ENCODE data around the gene IPO13. TPM values are rescaled to one million over a fixed set of nuclear protein-coding genes. Genes with fewer than 3 reads are reported as not detected.

IPO13 gene
- total RNA-seq, 4 donors from 2014 or later, result 19.3 to 32.4 (median 20.5) TPM

GRCh38 chr1:43993206-43993914 is 46.6 kb downstream of the IPO13 start:
- Histone ChIP-seq H3K36me3 (peaks cover 0 to 14% (median 0%) of the 10 kb centered on the region in 3 donors), H3K9me3 (no peaks in the 10 kb centered on the region), H3K27ac (peak overlapping the region in 1 of 4 donors; percentile 61), H3K4me3 (no peak overlapping the region), H3K4me1 (peaks cover 12 to 50% (median 20%) of the 10 kb centered on the region in 3 donors), H3K27me3 (no peaks in the 10 kb centered on the region)
- TF ChIP-seq POLR2A (IDR thresholded peaks at IDR 0.05), result no peak
- 84 to 87% methylated on average over 9 of the region's 9 CpGs for WGBS, 2 donors
- no peak for DNase-seq
- intact Hi-C loops (cut with DNase I), result no loop called here

GRCh38 chr1:43994071-43994470 is 47.3 kb downstream of the IPO13 start:
- Histone ChIP-seq H3K4me1 (peaks cover 12 to 52% (median 20%) of the 10 kb centered on the region in 3 donors), H3K4me3 (no peak overlapping the region), H3K36me3 (peaks cover 0 to 21% (median 0%) of the 10 kb centered on the region in 3 donors), H3K27ac (peak overlapping the region in 1 of 4 donors; percentile 61), H3K27me3 (no peaks in the 10 kb centered on the region), H3K9me3 (no peaks in the 10 kb centered on the region)
- WGBS, 2 donors, result 36 to 47% methylated on average over 6 to 7 of the region's 7 CpGs
- intact Hi-C loops (cut with DNase I), result no loop called here
- no peak for TF ChIP-seq POLR2A (IDR thresholded peaks at IDR 0.05)
- TF ChIP-seq CTCF (IDR thresholded peaks at IDR 0.05), result no peak
- DNase-seq, result no peak

- Histone ChIP-seq H3K27ac (no peak overlapping the region), H3K4me1 (peaks cover 12 to 56% (median 20%) of the 10 kb centered on the region in 3 donors), H3K4me3 (no peak overlapping the region), H3K9me3 (no peaks in the 10 kb centered on the region), H3K36me3 (peaks cover 0 to 31% (median 0%) of the 10 kb centered on the region in 3 donors), H3K27me3 (no peaks in the 10 kb centered on the region)
- 50 to 78% methylated on average over 3 to 6 of the region's 15 CpGs for WGBS, 2 donors
- intact Hi-C loops (cut with DNase I), result no loop called here
- TF ChIP-seq CTCF (IDR thresholded peaks at IDR 0.05) (no peak), POLR2A (IDR thresholded peaks at IDR 0.05) (no peak)
- no peak for DNase-seq
Observed at GRCh38 chr1:43994794-43995790, 48.3 kb downstream of the IPO13 start.

GRCh38 chr1:43995984-43996732 is 49.4 kb downstream of the IPO13 start:
- Histone ChIP-seq H3K9me3 (no peaks in the 10 kb centered on the region), H3K4me1 (peaks cover 7 to 47% (median 12%) of the 10 kb centered on the region in 3 donors), H3K4me3 (no peak overlapping the region), H3K36me3 (peaks cover 0 to 42% (median 0%) of the 10 kb centered on the region in 3 donors), H3K27me3 (no peaks in the 10 kb centered on the region), H3K27ac (peak overlapping the region in 1 of 4 donors; percentile 16)
- TF ChIP-seq CTCF (IDR thresholded peaks at IDR 0.05), result no peak
- TF ChIP-seq POLR2A (IDR thresholded peaks at IDR 0.05), result no peak
- 55 to 83% methylated on average over 5 to 14 of the region's 21 CpGs for WGBS, 2 donors
- intact Hi-C loops (cut with DNase I), result no loop called here
- no peak for DNase-seq

- TF ChIP-seq POLR2A (IDR thresholded peaks at IDR 0.05) (no peak), CTCF (IDR thresholded peaks at IDR 0.05) (no peak)
- no peak for DNase-seq
- H3K36me3 ChIP-seq, result peaks cover 0 to 47% (median 0%) of the 10 kb centered on the region in 3 donors
- peak overlapping the region in 1 of 4 donors; percentile 16 for H3K27ac ChIP-seq
- H3K4me3 ChIP-seq, result no peak overlapping the region
- 58 to 88% methylated on average over 2 to 4 of the region's 6 CpGs for WGBS, 2 donors
- intact Hi-C loops (cut with DNase I), result no loop called here
- H3K27me3 ChIP-seq, result no peaks in the 10 kb centered on the region
- peaks cover 5 to 41% (median 12%) of the 10 kb centered on the region in 3 donors for H3K4me1 ChIP-seq
- no peaks in the 10 kb centered on the region for H3K9me3 ChIP-seq
Observed at GRCh38 chr1:43996733-43997115, 50.0 kb downstream of the IPO13 start.

Measured in esophagus squamous epithelium (tissue), 5 donors.